GM12878 (cell line): ENCODE measurements around the gene ACADS. TPM values are rescaled to one million over a fixed set of nuclear protein-coding genes. Genes with fewer than 3 reads are reported as not detected.

Experiments used
- ATAC-seq: fragments of 200-7000 bp; cut with Tn5 transposase; 3 replicates; pipeline ENCODE4 v1.9.1; 2020; ENCODE audit warnings: mild to moderate bottlenecking, moderate library complexity
- BruUV-seq: library from RNA; stranded (reverse); fragments of 400-500 nt; replicated peaks from 2 replicates; lab custom pipeline; 2021; lab: Mats Ljungman, UMichigan
- CTCF ChIA-PET: fragments of 300-600 bp; sonication (Branson Sonifier 250); formaldehyde crosslinking; extraction: SDS; loops from one replicate; lab custom pipeline; 2021; ENCODE audit warnings: inconsistent platforms; lab: Yijun Ruan, JAX
- POLR2A ChIA-PET: fragments of 350-600 bp; formaldehyde crosslinking; extraction: SDS; loops from one replicate; lab custom pipeline; 2021; ENCODE audit warnings: inconsistent platforms; lab: Charles Lee
- RAD21 ChIA-PET: fragments of 300-600 bp; sonication (Branson Sonifier 250); formaldehyde crosslinking; loops from one replicate; lab custom pipeline; 2023; ENCODE audit warnings: antibody characterized with exemption; ENCODE audit not compliant: unreplicated experiment; lab: Charles Lee
- SMC1A ChIA-PET: fragments of 300-600 bp; sonication (Branson Sonifier 250); formaldehyde crosslinking; loops from one replicate; lab custom pipeline; 2023; ENCODE audit not compliant: unreplicated experiment, uncharacterized antibody; lab: Charles Lee
- DNase-seq: peaks from one replicate; pipeline ENCODE4 v3.0.0-alpha.2; 2011; ENCODE audit warnings: low read depth, low spot score
- FAIRE-seq: peaks from 3 replicates; lab custom pipeline; 2011; peaks lifted over from hg19 to GRCh38; lab: Jason Lieb, UNC
- H2AFZ ChIP-seq: 2 replicates; pipeline ENCODE4 v1.6.0; 2011; ENCODE audit warnings: low read depth, low read length, control low read depth; ENCODE audit not compliant: control insufficient read depth
- H3K27ac ChIP-seq: 2 replicates; pipeline ENCODE4 v1.5.1; 2011; ENCODE audit warnings: control low read depth; ENCODE audit not compliant: control insufficient read depth, insufficient read depth
- H3K27me3 ChIP-seq, 2 experiments: replicated peaks in 1 of 2; 2 replicates each; pipeline versions ENCODE4 v1.6.0 to v1.6.1; 2011; ENCODE audit warnings: low read length in 1 of 2; ENCODE audit not compliant: control insufficient read depth in 2 of 2, insufficient read depth in 2 of 2
- H3K36me3 ChIP-seq, 2 experiments: 2 replicates each; pipeline ENCODE4 v1.5.1; 2011; ENCODE audit warnings: low read length in 1 of 2; ENCODE audit not compliant: control insufficient read depth in 2 of 2, insufficient read depth in 2 of 2
- H3K4me1 ChIP-seq: 2 replicates; pipeline ENCODE4 v1.6.1; 2011; ENCODE audit warnings: mild to moderate bottlenecking, low read length, moderate library complexity, mixed read lengths; ENCODE audit not compliant: control insufficient read depth, insufficient read depth
- H3K4me2 ChIP-seq: 2 replicates; pipeline ENCODE4 v1.6.0; 2011; ENCODE audit warnings: control low read depth; ENCODE audit not compliant: control insufficient read depth, insufficient read depth
- H3K4me3 ChIP-seq: fragments of 200-600 bp; sonication (generic); 2 replicates; pipeline ENCODE4 v1.5.1; 2016
- H3K79me2 ChIP-seq: 2 replicates; pipeline ENCODE4 v1.6.0; 2011; ENCODE audit warnings: low read length; ENCODE audit not compliant: control insufficient read depth, insufficient read depth
- H3K9ac ChIP-seq: 2 replicates; pipeline ENCODE4 v1.8.0; 2011; ENCODE audit warnings: low read length, control low read depth, mixed read lengths; ENCODE audit not compliant: control insufficient read depth, insufficient read depth
- H3K9me3 ChIP-seq: replicated peaks from 3 replicates; pipeline ENCODE4 v1.5.1; 2011; ENCODE audit warnings: mild to moderate bottlenecking, low read length; ENCODE audit not compliant: control insufficient read depth, insufficient read depth
- H4K20me1 ChIP-seq: 2 replicates; pipeline ENCODE4 v1.6.0; 2011; ENCODE audit not compliant: control insufficient read depth, insufficient read depth
- CREM ChIP-seq: IDR thresholded peaks from 2 replicates; pipeline ENCODE4 v1.6.1; 2014; ENCODE audit warnings: antibody characterized with exemption, low read depth
- IKZF1 ChIP-seq: fragments of 450-650 bp; conservative IDR thresholded peaks from 2 replicates; pipeline ENCODE4 v1.6.1; 2017; ENCODE audit warnings: antibody characterized with exemption, mild to moderate bottlenecking
- MAX ChIP-seq: IDR thresholded peaks from 2 replicates; pipeline ENCODE4 v1.6.1; 2012; ENCODE audit warnings: low read depth, low read length, improper control_type of control experiment
- MYB ChIP-seq: fragments of 150-350 bp; IDR thresholded peaks from 2 replicates; pipeline ENCODE4 v1.6.1; 2014; ENCODE audit warnings: mild to moderate bottlenecking, low read depth, low read length, borderline replicate concordance
- SKIL ChIP-seq: fragments of 450-650 bp; IDR thresholded peaks from 2 replicates; pipeline ENCODE4 v1.6.1; 2017; ENCODE audit warnings: mild to moderate bottlenecking, low read depth, inconsistent platforms; ENCODE audit not compliant: poor library complexity, severe bottlenecking
- WGBS: methylation state at CpG from one replicate; pipeline ENCODE4 v1.1.6; 2016; ENCODE audit warnings: low lambda C conversion rate; ENCODE audit not compliant: insufficient replicate concordance, insufficient coverage; ENCODE audit errors: missing lambda C conversion rate; 5-methylcytosine and 5-hydroxymethylcytosine counted together
- in situ Hi-C: fragments of 300-500 bp; cut with MboI; formaldehyde crosslinking; loops from 9 replicates; pipeline ENCODE4 v1.14.3; 2018; ENCODE audit warnings: mixed read lengths
- intact Hi-C: fragments of 100-400 bp; cut with micrococcal nuclease; formaldehyde crosslinking; loops from one replicate; pipeline ENCODE4 v1.14.2; 2022; ENCODE audit not compliant: unreplicated experiment
- polyA plus RNA-seq, 11 experiments: library from polyadenylated mRNA; depleted of rRNA in 4 of 11; unstranded in 6 of 11; stranded (reverse) in 5 of 11; fragments of >200 nt; fragmentation: Nextera tagmentation in 4 of 11; fragmentation: Illumina TruSeq in 1 of 11; extraction: Ambion mirVana in 4 of 11; extraction: Trizol in 1 of 11; gene quantifications; 1 replicate in 1 of 11; 2 replicates in 10 of 11; pipeline versions ENCODE4 v1.2.1 to v1.2.3, GENCODE V29; 2011 to 2016; ENCODE audit warnings: inconsistent platforms in 2 of 11, missing spikeins in 2 of 11, low read depth in 1 of 11
- total RNA-seq, 4 experiments: library from RNA; depleted of rRNA in 3 of 4; stranded (reverse); fragments of >200 nt in 3 of 4; fragmentation: Illumina TruSeq in 1 of 4; extraction: Trizol in 1 of 4; gene quantifications; 2 replicates each; pipeline versions ENCODE4 v1.2.1 to v1.2.3, GENCODE V29; 2013 to 2021

Gene ACADS
- total and polyA plus RNA-seq, 10 of the 15 experiments (the other 5 are each of a cell fraction or from before 2014, with no cell fraction given) = 0.05 to 18.1 (median 10.2) TPM

- H3K27ac ChIP-seq = no peak overlapping the region
- H3K36me3 ChIP-seq = peaks cover 13 to 30% of the 10 kb centered on the region in 2 experiments
- CTCF ChIA-PET = interaction anchor here (0.5 to 24.8 kb wide), 10 partner anchors 8 to 405 kb away, joined by 3 to 454 read pairs (median 7); partner anchors contain the start of gene CABP1
Observed at GRCh38 chr12:120690978-120691377, 34.6 kb upstream of the ACADS start.

More at GRCh38 chr12:120690978-120691377, 34.6 kb upstream of the ACADS start:
- Histone ChIP-seq H3K27me3 (no peaks in the 10 kb centered on the region), H3K4me3 (peak overlapping the region; percentile 97; the same call in 1 of the 2 replicates), H3K79me2 (peaks cover 70% of the 10 kb centered on the region), H3K9ac (no peak overlapping the region; the same call in 1 of the 2 replicates), H2AFZ (no peak overlapping the region), H3K4me2 (peak overlapping the region; percentile 9; the same call in 1 of the 2 replicates), H3K9me3 (no peaks in the 10 kb centered on the region), H4K20me1 (no peaks in the 10 kb centered on the region; the same call in 1 of the 2 replicates), H3K4me1 (peaks cover 4% of the 10 kb centered on the region; the same call in 1 of the 2 replicates)
- WGBS = 96% methylated on average over 3 of the region's 3 CpGs
- DNase-seq (no peak), FAIRE-seq (no peak), ATAC-seq (no peak)
- TF ChIP-seq MAX (no peak), SKIL (no peak), IKZF1 (0 out of 2 replicates have a peak, but pooled peaks have one; percentile 7), MYB (no peak), CREM (no peak)
- intact Hi-C loops (no loop called here), in situ Hi-C loops (no loop called here)
- POLR2A ChIA-PET = interaction anchor here (0.6 to 2.3 kb wide), 7 partner anchors 11 to 109 kb away, joined by 3 to 7 read pairs (median 3); partner anchors contain the start of gene POP5
- SMC1A ChIA-PET = interaction anchor here (0.8 to 11.7 kb wide), 6 partner anchors 19 to 281 kb away, joined by 3 to 167 read pairs (median 14); partner anchors contain the start of gene UNC119B
- RAD21 ChIA-PET = interaction anchor here (0.6 to 8.9 kb wide), 6 partner anchors 14 to 281 kb away, joined by 3 to 144 read pairs (median 15); partner anchors contain the start of gene UNC119B
- BruUV-seq = no TSS peak
